Epithelial cell of esophagus (primary cell): ENCODE measurements around the gene ITPK1.
A peak's percentile ranks its signal among the peaks of the same experiment; 100 is the strongest.

Experiments used
- DNase-seq: peaks from one replicate; pipeline ENCODE4 v3.0.0; 2010; ENCODE audit warnings: low read depth
- H3K4me3 ChIP-seq: 2 replicates; pipeline ENCODE4 v1.5.1; 2011; ENCODE audit warnings: mild to moderate bottlenecking, low read length, control low read depth
- CTCF ChIP-seq: IDR thresholded peaks from 2 replicates; pipeline ENCODE4 v1.5.1; 2011; ENCODE audit warnings: low read depth, mild to moderate bottlenecking, low read length, control low read depth, inconsistent platforms; ENCODE audit not compliant: insufficient read depth; ENCODE audit errors: missing control alignments

ITPK1 gene

GRCh38 chr14:93089521-93090269 lies 26.0 kb downstream of the ITPK1 start:
- TF ChIP-seq CTCF = no peak
- H3K4me3 ChIP-seq = no peak overlapping the region
- no peak for DNase-seq

- peak; percentile 50 for DNase-seq
- TF ChIP-seq CTCF = no peak
- no peak overlapping the region for H3K4me3 ChIP-seq
Observed at GRCh38 chr14:93086441-93087055, 29.2 kb downstream of the ITPK1 start.

GRCh38 chr14:93085911-93086310 lies 29.8 kb downstream of the ITPK1 start:
- TF ChIP-seq CTCF = no peak
- no peak overlapping the region for H3K4me3 ChIP-seq
- DNase-seq = peak; percentile 87

- DNase-seq = no peak
- no peak for TF ChIP-seq CTCF
- H3K4me3 ChIP-seq = no peak overlapping the region
Observed at GRCh38 chr14:93084866-93085857, 30.6 kb downstream of the ITPK1 start.

GRCh38 chr14:93084402-93084801 lies 31.3 kb downstream of the ITPK1 start:
- H3K4me3 ChIP-seq = no peak overlapping the region
- TF ChIP-seq CTCF = no peak
- DNase-seq = no peak

GRCh38 chr14:93083917-93084316 lies 31.8 kb downstream of the ITPK1 start:
- no peak for DNase-seq
- H3K4me3 ChIP-seq = no peak overlapping the region
- TF ChIP-seq CTCF = no peak
